Dermis blood vessel endothelial cell (primary cell): ENCODE data around the gene TRNP1. TPM values are rescaled to one million over a fixed set of nuclear protein-coding genes. Genes with fewer than 3 reads are reported as not detected.
"Not testable (repeated sequence)": the region's sequence is repeated elsewhere in the genome, so short reads cannot be mapped to it uniquely, and the experiment has no call there.

Experiments
- DNase-seq: peaks from one replicate; pipeline ENCODE4 v3.0.0; 2010
- total RNA-seq: library from RNA; depleted of rRNA; stranded (reverse); fragments of >200 nt; gene quantifications from 2 replicates; pipeline ENCODE4 v1.2.3, GENCODE V29; 2014

TRNP1 gene
- total RNA-seq, 1 donor from 2014 or later, result 4.8 TPM

DNA sequence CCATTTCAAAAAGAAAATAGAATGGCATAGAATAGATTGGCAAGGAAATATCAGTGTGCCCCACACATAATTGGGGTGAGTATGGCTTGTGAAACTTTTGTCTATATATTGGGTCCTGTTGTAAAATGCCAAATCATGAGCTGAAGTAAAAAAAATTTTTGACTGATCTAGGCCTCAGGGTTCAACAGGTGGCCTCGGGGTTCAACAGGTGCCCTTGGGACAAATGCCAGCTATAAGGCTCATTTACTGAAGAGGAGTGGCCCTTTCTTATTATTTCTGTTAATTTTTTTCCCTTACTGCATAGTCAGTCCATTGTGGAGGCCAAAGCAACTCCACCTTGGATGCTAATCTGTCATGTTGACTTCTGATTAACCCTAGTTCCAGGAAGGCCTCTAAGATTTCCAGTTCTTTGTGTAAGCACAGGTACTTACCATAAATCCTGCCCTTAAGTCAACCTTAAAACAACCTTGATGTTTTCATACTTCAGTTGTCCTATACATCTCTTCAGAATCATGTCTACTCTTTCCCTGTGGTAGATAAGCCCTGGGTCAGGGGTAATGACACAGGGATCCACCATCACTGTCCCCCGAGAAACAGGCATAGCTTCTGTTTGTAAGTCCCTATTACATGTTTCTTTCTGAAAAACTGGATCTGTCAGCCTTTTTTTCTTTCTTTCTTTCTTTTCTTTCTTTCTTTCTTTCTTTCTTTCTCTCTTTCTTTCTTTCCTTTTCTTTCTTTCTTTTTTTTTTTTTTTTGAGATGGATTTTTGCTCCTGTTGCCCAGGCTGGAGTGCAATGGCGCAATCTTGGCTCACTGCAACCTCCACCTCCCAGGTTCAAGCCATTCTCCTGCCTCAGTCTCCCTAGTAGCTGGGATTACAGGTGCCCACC, 16.6 kb upstream of the TRNP1 start:
- no peak for DNase-seq

DNA sequence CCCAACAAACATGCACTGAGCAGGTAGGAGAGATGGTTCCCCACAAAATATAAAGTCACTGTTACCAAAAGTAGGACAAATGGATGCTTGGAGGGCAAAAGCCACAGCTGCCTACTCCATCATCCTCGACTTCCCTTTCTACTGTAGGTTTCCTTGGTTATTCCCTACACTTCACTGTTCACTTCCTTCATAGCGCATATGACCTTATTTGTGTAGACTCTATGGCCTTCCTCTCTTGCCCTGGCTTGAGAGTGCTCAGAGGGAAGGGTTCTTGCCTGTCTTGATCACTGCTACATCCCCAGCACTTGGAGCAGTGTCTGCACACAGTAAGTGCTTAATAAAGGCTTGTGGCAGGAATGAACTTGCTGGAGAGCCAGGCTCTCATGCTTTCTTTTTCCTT, 14.6 kb upstream of the TRNP1 start:
- DNase-seq, result no peak

DNA sequence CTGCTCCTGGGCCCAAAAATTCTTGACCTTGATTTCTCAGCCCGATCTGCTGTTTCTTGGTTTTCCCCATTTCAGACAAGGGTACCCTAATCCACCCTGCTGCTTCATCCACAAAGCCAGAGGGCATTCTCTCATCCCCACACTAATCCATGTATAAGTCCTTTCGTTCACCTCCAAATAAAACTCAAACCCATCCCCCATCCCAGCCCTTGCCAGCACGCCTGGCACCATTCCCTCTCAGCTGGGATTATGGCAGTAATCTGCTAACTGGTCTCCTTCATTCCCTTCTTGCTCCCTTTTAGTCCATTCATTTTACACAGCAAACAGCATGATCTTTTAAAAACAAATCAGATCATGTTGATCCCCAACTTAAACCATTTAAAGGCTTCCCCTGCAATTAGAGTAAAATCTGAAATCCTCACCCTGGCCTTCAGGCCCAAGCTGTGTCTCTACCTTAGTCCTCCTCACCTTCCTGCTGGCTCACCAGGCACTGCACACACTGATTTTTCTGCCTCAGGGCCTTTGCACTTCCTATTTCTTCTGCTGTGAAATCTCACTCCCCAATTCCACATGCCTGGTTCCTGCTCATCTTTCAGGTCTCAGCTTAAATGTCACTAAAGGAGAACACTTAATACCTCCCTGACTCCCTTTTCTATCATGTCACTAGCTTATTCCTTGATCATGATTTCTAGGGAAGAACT, 12.2 kb upstream of the TRNP1 start:
- DNase-seq, result no peak

DNA sequence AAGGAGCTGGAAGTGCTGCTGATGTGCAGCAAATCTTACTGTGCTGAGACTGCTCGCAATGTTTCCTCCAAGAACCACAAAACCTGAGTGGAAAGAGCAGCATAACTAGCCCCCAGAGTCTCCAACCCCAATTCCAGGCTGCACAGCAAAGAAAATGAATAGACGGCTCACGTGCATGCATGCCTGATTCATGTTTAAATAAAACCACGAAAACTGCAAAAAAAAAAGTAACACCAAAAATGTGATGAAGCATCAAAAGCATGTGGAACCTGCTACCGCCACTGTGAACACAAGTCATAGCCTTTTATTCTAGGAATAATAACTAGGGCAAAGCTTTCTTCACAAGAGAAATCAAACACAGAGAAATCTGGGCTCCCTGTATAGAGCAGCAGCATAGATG, 9.6 kb upstream of the TRNP1 start:
- DNase-seq, result no peak

DNA sequence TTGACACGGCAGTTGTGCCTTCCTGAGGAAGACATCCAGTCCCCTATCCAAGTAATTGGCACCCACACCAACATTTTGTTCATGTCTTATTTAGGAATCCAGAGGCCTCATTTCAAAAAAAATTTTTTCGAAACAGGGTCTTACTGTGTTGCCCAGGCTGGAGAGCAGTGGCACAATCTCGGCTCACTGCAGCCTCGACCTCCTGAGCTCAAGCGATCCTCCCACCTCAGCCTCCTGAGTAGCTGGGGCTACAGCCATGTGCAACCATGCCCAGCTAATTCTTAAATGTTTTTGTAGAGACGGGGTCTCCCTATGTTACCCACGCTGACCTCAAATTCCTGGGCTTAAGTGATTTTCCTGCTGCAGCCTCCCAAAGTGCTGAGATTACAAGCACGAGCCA, 9.2 kb upstream of the TRNP1 start:
- no peak for DNase-seq

DNA sequence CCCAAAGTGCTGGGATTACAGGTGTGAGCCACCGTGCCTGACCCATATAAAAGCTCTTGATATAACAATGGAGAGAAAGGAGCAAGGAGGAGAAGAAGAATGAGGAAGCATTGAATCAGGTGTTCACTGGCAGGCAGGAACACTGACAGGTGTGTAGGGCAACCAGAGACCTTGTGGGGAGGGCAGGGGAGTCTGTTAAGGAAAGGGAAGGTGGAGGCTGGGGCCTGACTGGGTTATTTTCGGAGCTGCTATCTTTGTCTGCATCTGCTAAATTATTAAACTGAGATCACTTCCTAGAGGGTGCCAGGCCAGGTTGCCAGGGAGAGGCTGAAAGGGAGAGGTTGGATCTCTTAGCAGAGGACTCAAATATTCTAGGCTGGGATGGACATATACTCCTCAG, 6.8 kb upstream of the TRNP1 start:
- DNase-seq, result no peak

DNA sequence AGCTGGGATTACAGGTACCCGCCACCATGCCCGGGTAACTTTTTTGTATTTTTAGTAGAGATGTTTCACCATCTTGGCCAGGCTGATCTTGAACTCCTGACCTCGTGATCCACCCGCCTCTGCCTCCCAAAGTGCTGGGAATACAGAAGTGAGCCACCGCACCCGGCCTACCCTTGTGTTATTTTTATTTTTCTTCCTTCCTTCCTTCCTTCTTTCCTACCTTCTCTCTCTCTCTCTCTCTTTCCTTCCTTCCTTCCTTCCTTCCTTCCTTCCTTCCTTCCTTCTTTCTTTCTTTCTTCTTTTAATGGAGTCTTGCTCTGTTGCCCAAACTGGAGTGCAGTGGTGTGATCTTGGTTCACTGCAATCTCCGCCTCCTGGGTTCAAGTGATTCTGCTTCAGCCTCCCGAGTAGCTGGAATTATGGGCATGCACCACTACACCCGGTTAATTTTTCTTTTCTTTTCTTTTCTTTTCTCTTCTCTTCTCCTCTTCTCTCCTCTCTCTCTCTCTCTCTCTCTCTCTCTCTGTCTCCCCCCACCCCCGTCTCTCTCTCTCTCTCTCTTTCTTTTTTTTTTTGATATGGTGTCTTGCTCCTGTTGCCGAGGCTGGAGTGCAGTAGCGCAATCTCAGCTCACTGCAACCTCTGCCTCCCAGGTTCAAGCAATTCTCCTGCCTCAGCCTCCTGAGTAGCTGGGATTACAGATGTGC, 3.9 kb upstream of the TRNP1 start:
- not testable (repeated sequence) for DNase-seq

DNA sequence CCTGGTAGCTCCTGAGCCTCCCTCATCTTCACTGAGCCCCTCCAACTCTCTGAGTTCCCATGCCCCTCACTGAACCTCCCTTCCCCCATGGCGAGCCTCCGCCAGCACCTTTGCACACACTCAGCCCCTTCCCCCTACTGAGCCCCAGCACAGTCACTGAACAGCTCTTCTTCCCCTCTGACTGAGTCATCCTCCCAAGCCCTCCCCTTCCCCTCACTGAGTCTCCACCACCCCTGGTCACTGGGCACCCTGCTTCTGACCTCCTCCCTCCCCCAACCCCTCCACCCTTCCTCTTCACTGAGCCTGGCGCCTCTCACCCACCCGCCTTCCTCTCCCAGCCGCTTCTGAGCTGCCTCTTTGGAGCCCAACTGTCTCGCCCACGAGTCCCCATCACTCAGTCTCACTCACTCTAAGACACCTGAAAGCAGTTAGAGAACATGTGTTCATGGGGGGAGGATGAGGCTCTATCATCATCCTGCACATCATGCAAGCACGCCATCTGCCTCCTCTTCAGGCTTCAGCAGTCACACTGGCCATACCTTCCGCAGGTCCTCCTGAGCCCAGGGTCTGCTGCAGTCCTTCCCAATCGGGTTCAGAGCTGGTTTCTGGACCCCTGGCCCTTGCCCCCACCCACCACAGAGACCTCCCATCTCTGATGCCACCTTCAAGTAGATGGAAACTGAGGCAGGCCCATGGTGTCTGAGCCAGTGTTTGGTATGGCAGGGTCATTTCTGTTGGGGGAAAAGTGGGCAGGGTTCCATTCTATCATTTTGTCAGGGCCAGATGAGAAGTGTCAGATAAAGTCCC, 2.0 kb upstream of the TRNP1 start:
- peak; percentile 42 for DNase-seq

DNA sequence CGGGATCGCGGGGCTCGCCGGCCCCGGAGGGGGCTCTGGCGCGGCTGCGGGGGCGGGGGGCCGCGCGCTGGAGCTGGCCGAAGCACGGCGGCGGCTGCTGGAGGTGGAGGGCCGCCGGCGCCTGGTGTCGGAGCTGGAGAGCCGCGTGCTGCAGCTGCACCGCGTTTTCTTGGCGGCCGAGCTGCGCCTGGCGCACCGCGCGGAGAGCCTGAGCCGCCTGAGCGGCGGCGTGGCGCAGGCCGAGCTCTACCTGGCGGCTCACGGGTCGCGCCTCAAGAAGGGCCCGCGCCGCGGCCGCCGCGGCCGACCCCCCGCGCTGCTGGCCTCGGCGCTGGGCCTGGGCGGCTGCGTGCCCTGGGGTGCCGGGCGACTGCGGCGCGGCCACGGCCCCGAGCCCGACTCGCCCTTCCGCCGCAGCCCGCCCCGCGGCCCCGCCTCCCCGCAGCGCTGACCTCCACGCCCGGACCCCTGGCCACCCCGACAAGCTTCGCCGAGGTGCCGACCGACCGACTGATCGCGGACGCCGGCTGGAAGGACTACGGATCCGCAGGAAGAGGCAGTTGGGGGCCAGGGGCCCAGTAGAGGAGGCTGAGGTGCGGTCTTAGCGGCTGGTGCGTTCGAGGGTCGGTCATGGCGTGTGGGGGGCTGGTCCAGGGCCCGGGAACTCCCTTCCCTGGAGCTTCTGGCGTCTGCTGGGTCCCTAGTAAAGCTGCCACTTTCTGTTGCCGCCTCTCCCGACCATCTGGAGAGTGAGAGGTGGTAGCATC, 711 bp downstream of the TRNP1 start:
- DNase-seq, result peak; percentile 40

DNA sequence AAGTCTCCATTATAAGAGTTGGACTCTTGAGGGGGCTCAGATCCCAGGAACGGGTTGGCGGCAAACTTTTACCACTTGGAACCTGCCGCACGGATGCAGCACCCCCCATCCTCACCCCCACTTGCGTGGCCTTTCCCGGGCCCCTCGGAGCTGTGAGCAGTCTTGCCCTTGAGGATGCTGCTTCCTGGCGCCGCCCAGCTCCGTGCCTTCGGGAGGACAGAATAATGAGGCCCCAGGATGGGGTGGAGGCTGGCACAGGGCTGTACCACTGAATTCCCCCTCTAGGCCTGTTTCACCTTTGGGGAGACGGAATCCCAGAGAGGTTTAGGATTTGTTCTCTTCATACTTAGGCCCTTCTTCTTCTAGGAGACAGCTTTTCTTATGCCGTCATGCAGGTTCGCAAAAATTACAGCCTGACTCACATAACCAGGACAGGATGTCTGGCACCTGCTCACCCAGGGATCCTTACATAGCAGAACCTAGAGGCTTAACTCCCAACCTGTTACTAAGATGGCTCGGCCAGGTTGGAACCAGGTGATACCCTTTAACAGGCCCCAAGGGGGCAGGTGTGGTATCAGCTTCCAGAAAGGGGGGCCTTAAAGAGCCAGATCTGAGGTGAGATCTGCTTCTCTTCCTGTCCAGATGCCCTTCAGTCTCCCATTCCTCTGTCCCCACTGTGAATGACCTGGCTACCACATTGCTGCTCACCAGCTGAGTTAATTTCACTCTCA, 1.5 kb downstream of the TRNP1 start:
- no peak for DNase-seq

DNA sequence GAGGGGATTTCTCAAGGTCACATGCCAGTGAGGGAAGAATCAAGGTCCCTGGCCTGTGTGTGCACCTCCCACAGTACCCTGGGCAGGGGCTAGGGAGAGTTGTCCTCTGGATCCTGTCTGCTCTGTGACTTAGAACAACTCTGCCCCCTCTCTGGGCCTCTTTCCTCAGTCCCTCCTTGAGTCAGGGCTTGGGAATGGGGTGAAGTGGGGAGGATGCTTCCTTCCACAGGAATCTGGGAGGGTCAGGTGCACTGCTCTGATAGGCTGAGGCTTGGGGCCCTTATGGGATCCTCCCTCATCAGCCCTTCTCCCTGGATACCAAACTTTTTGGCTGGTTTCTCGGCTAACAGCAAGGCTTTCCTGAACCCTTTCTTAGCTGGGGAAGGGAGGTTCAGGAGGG, 2.5 kb downstream of the TRNP1 start:
- DNase-seq, result no peak

DNA sequence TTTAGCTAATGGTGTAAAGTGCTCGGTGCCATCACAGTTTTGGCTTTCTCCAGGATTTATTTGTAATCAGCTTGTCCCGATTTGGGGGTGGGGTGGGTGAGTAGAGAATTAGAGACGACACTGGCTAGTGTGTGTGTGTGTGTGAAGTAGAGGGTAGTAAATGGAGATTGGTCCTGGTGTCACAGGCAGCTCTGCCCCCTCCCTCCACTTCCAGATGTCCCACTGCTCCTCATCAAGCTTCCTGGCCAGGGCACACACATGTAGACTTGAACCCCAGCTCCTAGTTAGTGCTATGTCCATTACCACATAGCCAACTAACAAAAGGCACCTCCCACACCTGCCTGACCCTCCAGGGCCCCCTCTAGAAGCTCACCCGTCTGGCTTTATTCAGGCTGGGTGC, 3.2 kb downstream of the TRNP1 start:
- no peak for DNase-seq

DNA sequence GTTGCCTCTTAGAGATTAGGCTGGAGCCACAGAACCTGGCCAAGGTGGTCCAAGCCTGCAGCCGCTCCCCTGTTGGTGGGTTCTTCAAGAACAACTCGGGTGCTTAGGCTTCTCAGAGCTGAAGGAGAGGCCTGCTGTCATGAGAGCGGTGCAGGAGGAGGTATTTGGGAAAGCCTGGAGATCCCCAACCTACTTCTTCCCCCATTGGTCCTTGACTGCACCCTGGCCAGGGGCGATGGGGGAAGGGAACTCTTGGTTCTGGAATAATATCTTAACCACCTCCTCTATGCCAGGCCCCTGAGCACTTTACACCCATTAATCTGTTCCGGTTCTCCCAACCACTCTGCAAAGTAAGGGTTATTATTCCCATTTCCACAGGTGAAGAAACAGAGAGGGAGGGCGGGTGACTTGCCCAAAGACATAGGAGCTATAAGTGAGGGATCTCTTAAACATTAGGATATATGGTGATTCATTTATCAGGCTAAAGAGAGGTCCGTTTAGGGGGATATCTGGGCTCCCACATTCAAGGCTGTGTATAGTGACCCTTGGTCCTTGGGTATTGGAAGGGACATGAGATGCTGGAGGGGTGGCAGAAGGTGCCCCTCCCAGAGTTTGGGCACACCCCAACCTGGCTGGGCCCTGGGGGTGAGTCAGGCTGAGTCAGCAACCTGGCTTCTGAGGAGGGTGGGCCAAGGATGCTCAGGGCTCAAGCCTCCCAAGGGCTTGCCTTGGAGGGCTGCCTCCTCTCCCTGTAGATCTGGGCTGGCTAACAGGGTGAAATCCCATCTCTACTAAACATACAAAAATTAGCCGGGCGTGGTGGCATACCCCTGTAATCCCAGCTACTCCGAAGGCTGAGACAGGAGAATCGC, 5.2 kb downstream of the TRNP1 start:
- DNase-seq, result no peak

DNA sequence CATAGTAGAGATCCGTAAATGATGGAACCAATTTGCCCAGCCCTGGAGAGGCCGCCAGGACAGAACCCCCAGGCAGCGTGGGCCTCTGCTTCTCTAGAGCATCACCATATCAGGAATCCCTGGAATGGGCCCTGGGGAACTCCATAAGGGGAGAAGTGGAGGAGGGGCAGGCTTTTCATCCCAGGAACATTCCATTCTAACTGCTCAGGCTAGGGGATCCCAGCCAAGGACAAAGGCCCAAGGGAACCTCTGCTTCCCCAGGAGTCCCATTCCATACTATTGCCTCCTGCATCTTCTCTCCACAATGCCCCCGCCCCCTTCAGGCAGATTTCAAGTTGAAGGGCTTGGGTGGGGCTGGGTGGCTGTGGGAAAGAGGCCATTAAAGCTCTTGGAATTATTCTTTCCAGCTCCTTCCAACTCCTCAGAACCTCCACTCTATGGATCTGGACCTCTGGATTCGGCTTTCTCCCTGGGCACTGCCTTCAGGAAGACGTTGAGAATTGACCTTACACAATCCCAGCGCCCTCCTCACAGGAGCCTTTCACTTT, 6.0 kb downstream of the TRNP1 start:
- peak; percentile 70 for DNase-seq

DNA sequence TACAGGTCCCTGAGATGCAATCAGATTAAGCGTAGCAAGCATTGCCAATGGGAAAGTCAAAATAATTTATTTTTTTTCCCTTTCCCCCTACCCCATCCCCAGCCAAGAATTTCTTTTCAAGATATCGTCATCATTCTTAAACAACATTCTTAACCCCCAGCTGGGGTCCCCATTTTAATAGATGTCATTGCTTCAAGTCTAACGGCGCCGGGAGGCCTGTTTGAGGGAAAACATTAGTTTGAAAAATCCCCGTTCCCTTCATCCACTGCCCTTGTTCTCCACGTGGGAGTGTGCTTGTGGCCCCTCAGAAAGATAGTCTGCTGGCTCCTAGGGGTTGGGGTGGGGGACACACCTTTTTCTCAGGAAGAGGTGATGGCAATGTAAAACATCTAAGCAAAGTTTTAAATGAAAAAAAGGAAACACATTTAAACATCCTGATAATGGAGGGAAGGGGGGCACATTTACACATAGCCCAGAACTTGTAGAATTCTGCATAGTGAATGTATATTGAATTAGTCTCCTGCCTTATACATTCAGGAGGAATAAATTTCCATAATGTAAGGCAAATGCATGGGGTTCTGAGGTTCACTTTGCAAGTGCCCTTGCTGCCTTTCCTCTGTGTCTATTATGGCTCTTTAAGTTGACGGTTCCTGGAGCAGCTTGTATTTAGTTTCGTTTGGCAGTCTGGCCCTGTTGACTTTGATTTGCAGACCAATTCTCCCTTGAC, 6.8 kb downstream of the TRNP1 start:
- DNase-seq, result no peak

DNA sequence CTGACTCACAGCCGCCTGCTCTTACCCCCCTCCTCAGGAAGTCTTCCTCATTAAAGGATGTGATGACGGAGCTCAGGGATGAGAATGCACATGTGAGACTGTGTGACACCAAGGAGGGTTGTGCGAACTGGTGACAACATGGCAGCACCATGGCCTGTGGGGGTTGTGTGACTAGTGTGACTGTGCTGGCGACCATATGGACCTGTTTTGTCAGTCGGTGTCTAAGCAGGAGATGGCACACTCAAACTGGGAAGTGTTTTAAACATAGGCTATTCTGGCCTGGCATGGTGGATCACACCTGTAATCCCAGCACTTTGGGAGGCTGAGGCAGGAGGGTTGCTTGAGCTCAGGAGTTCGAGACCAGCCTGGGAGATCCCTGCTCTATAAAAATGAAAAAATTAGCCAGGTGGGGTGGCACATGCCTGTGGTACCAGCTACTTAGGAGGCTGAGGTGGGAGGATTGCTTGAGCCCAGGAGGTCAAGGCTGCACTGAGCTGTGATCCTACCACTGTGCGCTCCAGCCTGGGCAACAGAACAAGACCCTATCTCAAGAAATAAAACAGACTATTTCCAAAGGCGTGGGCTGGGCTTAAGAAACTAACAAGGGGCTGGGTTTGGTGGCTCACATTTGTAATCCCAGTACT, 7.4 kb downstream of the TRNP1 start:
- peak; percentile 92 for DNase-seq

DNA sequence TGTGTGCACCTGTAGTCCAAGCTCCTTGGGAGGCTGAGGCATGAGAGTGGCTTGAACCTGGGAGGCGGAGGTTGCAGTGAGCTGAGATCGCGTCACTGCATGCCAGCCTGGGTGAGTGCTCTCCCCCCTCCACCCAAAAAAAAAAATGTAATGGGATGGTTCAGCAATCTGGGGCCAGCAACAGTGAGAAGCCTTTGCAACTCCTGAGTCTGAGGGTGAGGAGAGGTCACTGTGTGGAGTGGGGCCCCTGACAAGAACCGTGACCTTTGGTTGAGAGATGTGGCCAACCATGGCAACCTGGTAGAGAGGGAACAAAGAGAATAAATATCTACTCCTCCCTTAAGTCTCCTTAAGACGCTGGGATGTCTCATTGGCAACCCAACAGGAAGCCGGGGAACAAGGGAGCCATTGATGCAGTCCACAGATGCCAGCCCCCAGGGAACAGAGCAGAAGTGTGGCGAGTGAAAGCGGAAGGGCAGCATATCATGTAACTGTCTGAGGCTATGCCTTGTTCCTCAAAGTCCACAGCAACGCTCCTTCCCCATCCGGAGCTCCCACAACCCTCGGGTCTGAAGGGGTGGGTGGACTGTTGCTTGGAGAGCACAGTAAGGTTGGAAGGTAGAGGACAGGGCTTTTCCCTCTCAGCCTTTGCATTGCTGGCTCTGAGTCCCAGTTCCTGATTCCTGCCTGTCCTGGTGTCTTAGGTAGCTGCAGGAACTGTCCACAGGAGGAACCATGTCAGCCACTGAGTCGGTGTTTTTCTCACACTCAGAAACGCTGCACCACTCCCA, 8.3 kb downstream of the TRNP1 start:
- DNase-seq, result no peak
